Measurements from ENCODE around the gene CLSTN2. TPM values are rescaled to one million over a fixed set of nuclear protein-coding genes. Genes with fewer than 3 reads are reported as not detected.

CLSTN2 gene
- total RNA-seq, 4 donors from 2014 or later = 13.4 to 21.3 (median 19.4) TPM

GRCh38 chr3:140135461-140135860 is 200.5 kb downstream of the CLSTN2 start:
- 45 to 46% methylated on average over 4 of the region's 4 CpGs for WGBS, 2 donors
- H3K4me1 ChIP-seq = peaks cover 0 to 2% (median 0%) of the 10 kb centered on the region in 4 donors
- no peak for TF ChIP-seq CTCF (IDR thresholded peaks at IDR 0.05)
- TF ChIP-seq POLR2A (IDR thresholded peaks at IDR 0.05) = no peak
- no peak for TF ChIP-seq EP300 (IDR thresholded peaks at IDR 0.05)

GRCh38 chr3:140143367-140144069 is 208.5 kb downstream of the CLSTN2 start:
- Histone ChIP-seq H3K27ac (no peak overlapping the region), H3K36me3 (no peaks in the 10 kb centered on the region), H3K4me1 (no peaks in the 10 kb centered on the region), H3K9me3 (no peaks in the 10 kb centered on the region), H3K4me3 (no peak overlapping the region), H3K27me3 (no peaks in the 10 kb centered on the region)
- no peak for DNase-seq (ENCODE audit: low spot score in 2 of 2)
- TF ChIP-seq EP300 (IDR thresholded peaks at IDR 0.05) = no peak
- WGBS, 2 donors = 50 to 62% methylated on average over 5 of the region's 5 CpGs

More at GRCh38 chr3:140135461-140135860, 200.5 kb downstream of the CLSTN2 start:
- no peaks in the 10 kb centered on the region for H3K9me3 ChIP-seq
- DNase-seq (ENCODE audit: low spot score in 2 of 2) = no peak
- H3K4me3 ChIP-seq = no peak overlapping the region
- H3K27me3 ChIP-seq = no peaks in the 10 kb centered on the region
- no peak overlapping the region for H3K27ac ChIP-seq
- no peaks in the 10 kb centered on the region for H3K36me3 ChIP-seq

GRCh38 chr3:140145528-140145927 is 210.5 kb downstream of the CLSTN2 start:
- Histone ChIP-seq H3K27ac (no peak overlapping the region), H3K27me3 (no peaks in the 10 kb centered on the region), H3K4me3 (no peak overlapping the region), H3K9me3 (no peaks in the 10 kb centered on the region), H3K36me3 (no peaks in the 10 kb centered on the region), H3K4me1 (no peaks in the 10 kb centered on the region)
- TF ChIP-seq CTCF (IDR thresholded peaks at IDR 0.05) (no peak), POLR2A (IDR thresholded peaks at IDR 0.05) (no peak), EP300 (IDR thresholded peaks at IDR 0.05) (no peak)
- no peak for DNase-seq (ENCODE audit: low spot score in 2 of 2)
- WGBS, 2 donors = 71 to 93% methylated on average over 2 of the region's 2 CpGs

GRCh38 chr3:140146668-140147067 is 211.7 kb downstream of the CLSTN2 start:
- Histone ChIP-seq H3K36me3 (no peaks in the 10 kb centered on the region), H3K27me3 (no peaks in the 10 kb centered on the region), H3K9me3 (no peaks in the 10 kb centered on the region), H3K27ac (no peak overlapping the region), H3K4me3 (no peak overlapping the region), H3K4me1 (no peaks in the 10 kb centered on the region)
- TF ChIP-seq EP300 (IDR thresholded peaks at IDR 0.05) = no peak
- no peak for TF ChIP-seq POLR2A (IDR thresholded peaks at IDR 0.05)
- TF ChIP-seq CTCF (IDR thresholded peaks at IDR 0.05) = no peak
- no peak for DNase-seq (ENCODE audit: low spot score in 2 of 2)

GRCh38 chr3:140147965-140148490 is 213.0 kb downstream of the CLSTN2 start:
- no peaks in the 10 kb centered on the region for H3K9me3 ChIP-seq
- H3K4me3 ChIP-seq = no peak overlapping the region
- no peaks in the 10 kb centered on the region for H3K36me3 ChIP-seq
- TF ChIP-seq EP300 (IDR thresholded peaks at IDR 0.05) (no peak), CTCF (IDR thresholded peaks at IDR 0.05) (no peak), POLR2A (IDR thresholded peaks at IDR 0.05) (no peak)
- no peaks in the 10 kb centered on the region for H3K27me3 ChIP-seq
- H3K27ac ChIP-seq = no peak overlapping the region
- H3K4me1 ChIP-seq = no peaks in the 10 kb centered on the region
- 90 to 94% methylated on average over 4 of the region's 4 CpGs for WGBS, 2 donors
- DNase-seq (ENCODE audit: low spot score in 2 of 2) = no peak

Measured in tibial nerve (tissue), 4 donors.